ENCODE results near the gene LZTS2.

Gene LZTS2

GRCh38 chr10:101002456-101002855 is 2.8 kb downstream of the LZTS2 start:
- no peak for TF ChIP-seq CTCF (conservative IDR thresholded peaks at IDR 0.05)
- peak overlapping the region; percentile 94; the same call in 1 of the 2 replicates for H3K27ac ChIP-seq

GRCh38 chr10:101003639-101004206 is 4.1 kb downstream of the LZTS2 start:
- no peak overlapping the region for H3K27ac ChIP-seq
- TF ChIP-seq CTCF (conservative IDR thresholded peaks at IDR 0.05), result no peak

GRCh38 chr10:101005361-101005760 is 5.8 kb downstream of the LZTS2 start:
- no peak overlapping the region for H3K27ac ChIP-seq
- TF ChIP-seq CTCF (conservative IDR thresholded peaks at IDR 0.05), result no peak

- no peak for TF ChIP-seq CTCF (conservative IDR thresholded peaks at IDR 0.05)
- H3K27ac ChIP-seq, result no peak overlapping the region
These were observed 6.4 kb downstream of the LZTS2 start for GRCh38 chr10:101005869-101006567.

- TF ChIP-seq CTCF (conservative IDR thresholded peaks at IDR 0.05), result no peak
- no peak overlapping the region for H3K27ac ChIP-seq
These were observed 7.0 kb downstream of the LZTS2 start for GRCh38 chr10:101006593-101007098.

GRCh38 chr10:101007099-101007711 is 7.6 kb downstream of the LZTS2 start:
- no peak overlapping the region for H3K27ac ChIP-seq
- TF ChIP-seq CTCF (conservative IDR thresholded peaks at IDR 0.05), result no peak
